HG03520 (cell line): Measurements from ENCODE around the gene UNC13D.
"Not testable (repeated sequence)": the region's sequence is repeated elsewhere in the genome, so short reads cannot be mapped to it uniquely, and the experiment has no call there.

Source experiments
- ATAC-seq: cut with Tn5 transposase; IDR thresholded peaks from one replicate; pipeline ENCODE4 v1.9.1; 2021; ENCODE audit warnings: mild to moderate bottlenecking, moderate library complexity; ENCODE audit not compliant: unreplicated experiment

Gene UNC13D

DNA sequence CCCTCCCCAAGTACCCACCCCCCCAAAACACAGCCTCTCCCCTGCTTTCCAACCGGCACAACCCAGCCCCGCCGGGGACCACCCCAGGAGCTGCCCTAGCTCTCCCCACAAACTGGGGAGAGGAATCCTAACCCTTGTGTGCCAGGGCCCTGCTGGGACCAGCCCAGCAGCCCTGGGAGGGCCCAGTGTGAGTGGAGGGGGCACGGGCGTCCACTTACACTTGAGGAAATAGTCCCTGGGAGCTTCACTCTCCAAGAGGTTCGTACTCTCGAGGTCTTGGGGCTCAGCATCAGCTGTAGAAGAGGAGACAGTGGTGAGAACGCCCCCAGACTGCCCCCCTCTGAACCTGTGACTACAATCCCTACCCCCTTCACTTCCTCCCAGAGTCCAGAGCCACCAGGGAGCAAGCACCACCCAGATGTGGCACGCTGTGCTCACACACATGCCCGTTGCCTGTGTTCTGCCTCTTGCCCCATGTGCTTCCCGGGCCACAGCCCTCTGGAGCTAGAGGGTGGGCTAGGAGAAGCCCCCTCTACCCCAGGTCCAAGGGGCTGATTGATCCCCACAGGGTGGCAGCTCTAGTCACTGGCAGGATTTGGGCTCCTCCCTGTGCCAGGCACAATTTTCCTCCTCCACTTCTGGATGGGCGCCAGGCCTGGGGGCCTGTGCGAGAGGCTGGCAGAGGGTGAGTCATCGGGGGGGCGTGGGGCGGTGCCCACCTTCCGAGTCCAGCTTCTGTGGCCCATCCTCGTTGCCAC is 31.2 kb upstream of the UNC13D start:
- ATAC-seq, result no peak

DNA sequence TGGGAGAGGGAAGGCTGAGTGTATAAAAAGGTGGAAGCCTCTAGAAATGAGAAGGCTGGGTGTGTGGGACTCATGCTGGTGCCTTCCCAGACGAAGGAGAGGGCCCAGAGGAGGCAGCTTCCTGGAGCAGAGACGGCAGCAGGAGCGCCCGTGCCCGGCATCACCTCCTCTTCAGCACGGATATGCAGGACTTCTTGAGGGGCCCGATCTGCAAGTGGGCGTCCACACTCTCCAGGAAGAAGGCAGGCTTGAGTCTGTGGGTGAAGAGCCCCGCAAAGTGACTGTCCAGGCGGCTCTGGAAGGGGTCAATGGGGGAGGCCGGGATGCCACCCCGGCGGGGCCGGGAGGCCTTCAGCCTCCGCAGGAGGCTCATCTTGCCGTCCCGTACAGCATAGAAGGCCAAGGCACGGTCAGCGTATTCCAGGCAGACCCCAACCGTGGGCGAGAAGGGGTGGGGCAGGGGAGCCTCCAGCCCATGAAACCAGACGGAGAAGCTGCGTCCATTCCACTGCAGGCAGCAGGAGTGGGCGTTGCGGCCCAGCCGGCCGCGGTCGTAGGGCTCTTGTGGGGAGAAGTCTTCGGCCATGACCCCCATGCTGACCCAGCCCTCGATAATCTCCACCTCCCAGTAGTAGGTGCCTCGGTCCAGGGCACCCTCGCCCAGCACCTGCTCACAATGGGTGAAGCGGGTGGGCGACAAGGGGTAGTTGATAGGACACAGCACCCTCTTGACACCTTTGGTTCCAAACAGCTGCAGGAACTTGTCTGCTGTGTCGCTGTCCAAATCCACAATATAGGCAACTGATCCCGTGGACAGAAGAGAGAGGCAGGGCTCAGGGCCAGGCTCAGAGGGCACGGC is 30.3 kb upstream of the UNC13D start:
- ATAC-seq, result no peak

DNA sequence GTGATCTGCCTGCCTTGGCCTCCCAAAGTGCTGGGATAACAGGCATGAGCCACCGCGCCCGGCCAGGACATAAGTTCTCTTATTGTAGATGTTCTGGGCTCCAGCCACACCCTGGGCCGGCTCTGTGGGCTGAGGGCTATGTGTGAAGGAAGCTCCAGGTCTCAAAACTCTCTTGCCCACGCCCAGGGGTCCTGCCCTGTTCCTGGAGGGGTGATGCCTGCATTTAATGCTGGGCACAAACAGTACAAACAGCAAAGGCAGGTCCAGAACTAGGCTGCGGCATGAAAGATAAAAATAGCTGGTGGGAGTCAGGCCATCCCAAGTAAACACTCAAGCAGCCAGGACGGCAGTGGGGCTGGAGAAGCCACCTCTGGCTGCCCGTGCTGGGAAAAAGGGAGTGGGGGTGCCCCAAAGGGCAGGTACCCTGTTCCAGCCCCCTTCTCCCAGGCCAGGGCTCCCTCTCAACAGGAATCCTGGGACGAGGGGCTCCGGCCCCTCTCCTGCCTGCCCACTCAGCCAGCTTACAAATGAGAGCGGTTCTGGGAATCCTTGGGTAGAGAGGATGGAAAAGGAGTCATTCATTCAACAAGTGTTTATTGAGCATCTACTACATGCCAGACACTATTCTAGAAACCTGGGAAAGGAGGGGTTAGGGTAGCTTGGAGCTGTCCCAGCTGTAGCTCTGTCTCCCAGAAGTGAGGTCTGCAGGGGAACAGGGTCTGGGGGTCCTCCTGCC is 29.6 kb upstream of the UNC13D start:
- no peak for ATAC-seq

DNA sequence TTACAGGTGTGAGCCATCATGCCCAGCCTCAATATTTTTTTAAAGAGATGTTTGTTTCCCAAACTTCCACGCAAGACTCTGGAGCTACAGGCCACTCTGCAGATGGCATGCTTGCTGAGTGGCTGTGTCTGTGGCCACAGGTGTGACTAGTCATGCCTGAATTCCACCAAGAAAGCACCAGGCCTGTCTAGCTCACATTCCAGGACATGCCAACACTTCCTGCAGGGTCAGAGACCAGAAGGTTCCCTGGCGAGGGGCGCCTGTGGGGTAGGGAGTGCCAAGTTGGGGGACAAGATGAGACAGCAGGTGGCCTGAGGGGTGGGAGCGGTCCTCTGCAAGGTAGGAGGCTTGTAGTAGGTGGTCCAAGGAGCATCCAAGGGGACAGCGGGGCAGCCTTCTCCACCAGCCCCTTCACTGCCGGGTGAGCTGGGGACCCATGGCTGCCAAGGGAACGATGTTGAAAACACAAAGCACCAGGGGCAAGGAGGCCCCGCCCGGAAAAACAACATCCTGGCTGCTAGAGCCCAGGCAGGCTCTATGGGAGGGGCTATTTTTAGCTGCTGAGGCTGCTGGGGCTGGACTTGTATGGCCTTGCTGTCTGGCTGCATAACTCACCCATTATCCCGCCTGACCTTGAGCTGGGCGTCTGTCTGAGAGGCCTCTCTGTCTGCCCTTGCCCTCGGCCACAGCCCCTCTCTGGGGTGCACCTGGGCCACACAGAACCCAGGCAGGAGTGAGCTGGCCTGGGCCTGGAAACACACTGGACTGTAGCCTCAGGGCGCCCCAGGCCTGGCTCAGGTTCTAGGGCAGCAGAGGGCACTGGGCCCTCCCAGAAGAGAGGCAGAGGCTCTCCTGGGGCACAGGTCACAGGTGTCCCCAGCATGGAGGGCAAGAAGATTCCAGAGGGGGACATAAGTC is 28.5 kb upstream of the UNC13D start:
- no peak for ATAC-seq

DNA sequence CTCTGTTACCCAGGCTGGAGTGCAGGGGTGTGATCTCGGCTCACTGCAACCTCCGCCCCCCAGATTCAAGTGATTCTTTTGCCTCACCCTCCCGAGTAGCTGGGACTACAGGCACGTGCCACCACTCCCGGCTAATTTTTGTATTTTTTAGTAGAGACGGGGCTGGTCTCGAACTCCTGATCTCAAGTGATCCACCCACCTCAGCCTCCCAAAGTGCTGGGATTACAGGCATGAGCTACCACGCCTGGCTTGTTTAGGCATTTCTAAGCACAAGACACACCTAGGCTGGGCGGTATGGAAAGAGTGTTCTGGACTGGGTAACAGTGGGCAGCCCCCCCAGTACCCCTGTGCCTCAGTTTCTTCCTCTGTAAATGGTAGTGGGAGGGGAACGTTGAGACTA is 26.0 kb upstream of the UNC13D start:
- ATAC-seq, result not testable (repeated sequence)

DNA sequence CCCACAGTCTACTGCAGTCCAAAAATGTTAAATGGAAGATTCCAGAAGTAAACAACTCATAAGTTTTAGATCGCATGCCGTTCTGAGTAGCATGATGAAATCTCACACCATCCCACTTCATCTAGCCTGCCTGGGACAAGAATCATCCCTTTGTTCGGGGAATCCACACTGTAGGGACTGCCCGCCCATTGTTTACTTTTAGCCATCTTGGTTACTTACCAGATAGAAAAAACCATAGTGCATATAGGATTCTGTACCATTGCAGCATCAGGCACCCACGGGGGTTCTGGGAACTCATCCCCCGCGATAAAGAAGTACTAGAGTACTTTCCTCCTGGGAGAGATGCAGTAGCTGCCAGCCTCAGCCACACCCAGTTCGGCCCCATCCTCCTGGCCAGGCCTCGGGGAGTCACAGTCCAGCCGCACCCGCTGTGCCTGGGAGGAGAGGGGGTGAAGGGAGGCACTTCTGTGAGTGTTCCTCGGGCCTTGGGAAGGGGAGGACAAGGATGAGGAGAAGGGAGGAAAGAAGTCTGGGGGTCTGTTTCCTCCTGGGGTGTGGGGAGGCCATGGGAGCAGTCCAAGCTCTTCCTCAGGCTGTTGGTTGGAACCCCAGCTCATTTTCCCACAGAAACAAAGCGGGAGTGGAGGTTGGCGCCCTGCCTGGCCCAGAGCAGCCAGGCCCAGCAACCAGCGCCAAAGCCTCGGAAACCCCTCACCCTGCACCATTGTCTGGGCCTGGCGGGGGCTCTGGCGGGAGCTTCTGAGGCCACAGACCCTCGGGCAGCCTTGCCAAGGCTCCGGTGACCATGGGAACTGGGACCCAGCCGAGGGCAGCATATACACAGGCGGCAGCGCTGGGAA is 25.3 kb upstream of the UNC13D start:
- no peak for ATAC-seq

DNA sequence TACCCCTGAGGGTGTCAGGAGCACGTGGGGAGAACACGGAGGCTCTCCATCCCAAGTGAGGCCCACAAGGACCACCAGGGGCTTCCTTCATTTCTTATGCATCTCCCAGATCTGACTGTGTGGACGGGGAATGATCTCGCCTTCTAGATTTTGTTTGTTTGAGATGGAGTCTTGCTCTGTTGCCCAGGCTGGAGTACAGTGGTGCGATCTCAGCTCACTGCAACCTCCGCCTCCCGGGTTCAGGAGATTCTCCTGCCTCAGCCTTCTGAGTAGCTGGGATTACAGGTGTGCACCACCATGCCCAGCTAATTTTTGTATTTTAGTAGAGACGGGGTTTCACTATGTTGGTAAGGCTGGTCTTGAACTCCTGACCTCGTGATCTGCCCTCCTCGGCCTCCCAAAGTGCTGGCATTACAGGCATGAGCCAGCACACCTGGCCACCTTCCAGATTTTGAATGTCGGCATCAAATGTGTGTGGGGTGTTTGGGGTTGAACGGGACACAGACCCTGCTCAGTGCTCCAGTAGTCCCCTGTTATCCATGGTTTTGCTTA is 24.6 kb upstream of the UNC13D start:
- ATAC-seq, result not testable (repeated sequence)

DNA sequence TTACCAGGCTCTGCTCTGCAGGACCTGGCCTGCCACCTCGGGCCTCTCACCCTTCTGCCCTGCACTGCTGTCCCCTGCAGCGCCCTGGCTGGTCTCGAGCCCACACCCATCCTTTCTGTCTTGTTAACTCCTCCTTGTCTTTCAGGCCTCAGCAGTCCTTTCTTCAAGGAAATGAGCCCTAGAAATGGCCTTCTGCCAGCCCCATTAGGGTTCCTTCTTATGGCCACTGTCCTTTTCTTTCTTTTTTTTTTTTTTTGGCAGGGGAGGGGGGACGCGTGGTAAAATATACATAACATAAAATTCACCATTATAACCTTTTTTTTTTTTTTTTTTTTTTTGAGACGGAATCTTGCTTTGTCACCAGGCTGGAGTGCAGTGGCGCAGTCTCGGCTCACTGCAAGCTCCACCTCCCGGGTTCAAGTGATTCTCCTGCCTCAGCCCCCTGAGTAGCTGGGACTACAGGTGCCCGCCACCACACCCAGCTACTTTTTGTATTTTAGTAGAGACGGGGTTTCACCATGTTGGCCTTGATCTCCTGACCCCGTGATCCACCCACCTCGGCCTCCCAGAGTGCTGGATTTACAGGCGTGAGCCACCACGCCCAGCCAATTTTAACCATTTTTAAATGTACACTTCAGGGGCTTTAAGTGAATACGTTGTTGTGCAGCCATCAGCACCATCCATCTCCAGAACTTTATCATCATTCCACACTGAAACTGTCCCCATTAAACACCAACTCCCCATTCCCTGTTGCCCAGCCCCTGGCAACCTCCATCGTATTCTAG is 21.4 kb upstream of the UNC13D start:
- not testable (repeated sequence) for ATAC-seq

DNA sequence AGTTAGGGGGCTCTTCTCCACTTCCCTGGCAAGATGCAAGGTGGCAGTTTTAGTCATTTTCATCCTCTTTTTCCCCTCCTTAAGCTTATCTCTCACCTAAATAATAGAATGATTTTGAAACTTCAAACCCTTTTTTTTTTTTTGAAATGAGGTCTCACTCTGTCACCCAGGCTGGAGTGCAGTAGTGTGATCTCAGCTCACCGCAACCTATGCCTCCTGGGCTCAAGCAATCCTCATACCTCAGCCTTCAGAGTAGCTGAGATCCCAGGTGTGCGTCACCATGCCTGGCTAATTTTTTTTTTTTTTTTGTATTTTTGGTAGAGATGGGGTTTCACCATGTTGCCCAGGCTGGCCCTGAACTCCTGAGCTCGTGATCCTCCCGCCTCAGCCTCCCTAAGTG is 20.7 kb upstream of the UNC13D start:
- not testable (repeated sequence) for ATAC-seq

DNA sequence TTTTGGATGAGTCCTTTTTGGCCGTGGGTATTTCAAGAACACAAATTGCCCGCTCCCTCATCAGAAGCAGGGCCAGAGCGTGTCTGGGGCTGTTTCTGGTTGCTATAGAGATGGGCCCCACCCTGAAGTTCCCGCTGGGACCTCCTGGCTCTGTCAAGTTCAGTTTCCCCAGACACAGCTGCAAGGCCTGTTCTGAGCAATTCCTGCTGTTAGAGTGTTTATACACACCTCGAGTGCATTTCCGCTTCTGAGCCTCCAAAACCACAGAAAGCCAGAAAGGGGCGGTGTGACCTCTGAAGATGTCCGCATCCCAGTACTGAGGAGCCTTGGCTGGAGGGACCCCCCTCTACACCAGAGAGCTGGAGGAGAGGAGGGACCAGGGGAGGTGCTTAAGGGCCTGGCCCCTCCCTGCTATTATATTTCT is 20.3 kb upstream of the UNC13D start:
- peak; percentile 82 for ATAC-seq

DNA sequence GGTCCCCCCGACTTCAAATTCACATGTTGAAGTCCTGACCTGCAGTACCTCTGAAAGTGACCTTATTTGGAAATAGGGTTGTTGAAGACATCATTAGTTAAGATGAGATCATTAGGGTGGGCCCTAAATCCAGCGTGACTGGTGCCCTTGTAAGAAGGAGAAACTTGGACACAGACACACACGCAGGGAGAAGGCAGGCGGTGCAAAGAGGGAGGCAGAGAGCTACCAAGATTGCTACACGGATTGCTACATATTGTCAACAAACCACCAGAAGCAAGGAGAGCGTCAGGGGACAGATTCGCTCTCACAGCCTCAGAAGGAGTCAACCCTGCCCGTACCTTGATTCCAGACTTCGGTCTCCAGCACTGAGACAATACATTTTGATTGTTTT is 17.7 kb upstream of the UNC13D start:
- ATAC-seq, result no peak

DNA sequence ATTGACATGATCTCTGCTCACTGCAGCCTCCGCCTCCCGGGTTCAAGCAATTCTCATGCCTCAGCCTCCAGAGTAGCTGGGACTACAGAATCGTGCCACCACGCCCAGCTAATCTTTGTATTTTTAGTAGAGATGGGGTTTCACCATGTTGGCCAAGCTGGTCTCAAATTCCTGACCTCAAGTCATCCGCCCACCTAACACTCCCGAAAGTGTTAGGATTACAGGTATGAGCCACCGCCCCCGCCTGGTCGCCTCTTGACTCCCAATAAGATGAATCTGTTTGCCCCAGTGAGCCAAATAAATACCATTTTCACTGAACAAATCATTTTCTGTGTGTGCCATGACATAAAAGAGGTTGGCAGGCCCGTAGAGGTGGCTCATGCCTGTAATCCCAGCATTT is 15.2 kb upstream of the UNC13D start:
- not testable (repeated sequence) for ATAC-seq

DNA sequence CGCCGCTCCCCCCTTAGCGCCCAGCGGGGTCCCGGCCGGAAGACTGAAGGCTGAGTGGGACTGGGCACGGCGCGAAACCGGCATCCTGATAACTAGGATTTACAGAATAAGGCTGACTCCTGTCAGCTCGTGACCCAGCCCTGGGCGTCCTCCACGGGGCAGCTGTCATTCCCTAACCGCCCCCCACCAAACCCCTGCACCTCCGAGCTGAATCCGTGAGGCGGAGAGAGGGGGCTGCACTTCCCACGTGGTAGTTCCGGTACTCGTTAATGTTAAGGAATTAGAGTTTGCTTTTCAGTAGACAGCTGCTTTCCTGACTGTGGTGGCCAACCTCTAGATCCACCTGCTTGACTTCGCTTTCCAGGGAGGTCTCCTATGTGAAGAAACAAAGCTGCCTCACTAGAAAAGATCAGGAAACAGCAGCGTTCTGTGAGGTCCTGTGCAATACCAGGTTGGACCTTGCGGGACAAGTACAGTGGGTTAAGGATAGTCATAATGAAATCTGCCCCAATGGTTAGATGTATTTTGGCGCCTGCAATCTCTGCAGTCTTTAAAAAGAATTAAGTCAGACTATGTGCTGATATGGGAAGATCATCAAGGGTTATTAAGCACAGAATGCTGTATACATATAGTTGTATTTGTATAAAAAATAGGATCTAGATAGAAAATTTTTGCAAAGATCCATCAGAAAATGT is 12.0 kb upstream of the UNC13D start:
- ATAC-seq, result no peak

DNA sequence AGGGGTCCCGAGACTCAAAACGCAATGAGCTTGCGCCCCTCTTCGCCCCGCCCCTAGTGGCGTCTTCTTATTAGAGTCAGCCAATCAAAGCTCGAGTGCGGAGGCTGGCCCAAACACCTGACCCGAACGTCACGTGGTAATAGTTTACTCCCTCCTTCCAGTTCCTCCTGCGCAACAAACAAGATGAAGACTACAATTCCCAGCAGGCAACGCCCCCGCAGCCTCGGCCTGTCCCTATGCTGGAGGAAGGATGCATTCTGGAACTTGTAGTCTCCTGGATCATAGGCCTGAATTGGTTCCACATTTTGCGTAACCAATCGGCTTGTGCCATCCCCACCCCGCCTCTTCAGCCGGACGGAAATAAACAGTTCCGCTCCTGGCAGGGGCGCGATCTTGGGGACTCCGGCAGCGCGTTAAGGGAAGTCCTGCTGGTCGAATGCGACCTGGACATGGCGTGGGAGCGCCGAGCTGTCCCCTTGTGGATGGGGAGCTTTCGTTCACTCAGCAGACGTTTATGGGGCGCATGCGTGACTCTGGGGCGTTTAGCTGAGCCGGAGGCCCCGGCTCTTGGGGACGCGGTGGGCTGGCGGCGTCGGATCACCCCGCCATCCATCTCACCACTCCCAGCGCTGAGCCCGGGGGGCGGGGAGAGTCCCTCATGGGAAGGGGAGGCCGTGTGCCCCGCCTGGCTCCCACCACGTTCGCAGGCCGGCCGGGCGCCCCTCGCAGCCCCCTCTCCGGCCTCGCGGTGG is 11.3 kb upstream of the UNC13D start, which contains the start of gene WBP2:
TSS of gene WBP2 (minus strand) at position 26 of the 752 bp plus-strand sequence. CDS start 38 bp downstream, outside the sequence.
- peak; percentile 79 for ATAC-seq

DNA sequence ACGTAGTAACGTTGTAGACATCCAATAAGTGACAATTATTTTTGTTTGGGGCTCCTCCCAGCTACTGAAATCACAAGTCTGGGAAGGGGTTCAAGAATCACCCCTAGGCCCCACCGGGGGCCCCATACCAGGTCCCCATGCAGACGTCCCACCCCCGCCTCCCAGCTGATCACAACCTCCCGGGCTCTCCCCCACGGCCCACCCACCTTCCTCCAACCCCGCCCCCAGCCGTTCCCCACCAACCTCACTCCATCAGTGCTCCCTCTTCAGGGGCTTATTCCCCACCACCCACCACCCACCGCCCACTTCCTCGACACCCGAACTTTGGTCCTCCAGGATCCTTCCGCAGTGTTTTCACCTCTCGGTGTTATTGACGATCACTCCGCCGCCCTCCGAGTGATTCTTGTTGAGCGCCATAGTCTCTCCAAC is 10.7 kb upstream of the UNC13D start:
- ATAC-seq, result no peak

DNA sequence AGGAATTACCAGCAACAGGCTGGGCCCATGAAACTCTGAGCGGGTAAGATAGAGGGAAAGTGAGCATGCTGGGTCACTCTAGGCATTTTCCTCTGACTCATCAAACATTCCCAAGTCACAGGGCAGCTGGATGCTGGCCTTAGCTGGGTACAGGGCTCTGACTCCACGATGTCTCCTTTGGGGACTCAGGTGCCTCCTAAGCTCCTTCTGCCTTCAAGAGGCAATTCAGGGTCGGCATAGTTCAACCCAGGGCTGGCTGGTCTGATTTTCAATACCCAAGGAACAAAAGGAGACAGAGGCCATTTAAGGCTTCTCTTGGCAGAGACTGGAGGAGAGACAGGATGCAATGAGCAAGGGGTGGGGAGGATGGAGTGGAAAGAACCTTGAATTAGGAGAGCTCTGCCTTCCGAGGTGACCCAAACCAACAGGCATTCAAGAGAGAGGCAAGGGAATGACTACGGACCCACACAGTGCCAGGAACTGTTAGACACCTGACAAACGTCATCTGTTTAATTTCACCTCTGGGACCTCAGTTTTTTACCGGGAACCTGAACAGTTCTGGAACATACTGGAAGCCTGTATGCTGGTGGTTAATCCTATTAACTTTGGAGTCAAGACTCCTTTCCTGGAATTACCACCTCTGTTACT is 10.0 kb upstream of the UNC13D start:
- no peak for ATAC-seq
